T-cell (primary cell): ENCODE results near the gene FBLN2. TPM values are rescaled to one million over a fixed set of nuclear protein-coding genes. Genes with fewer than 3 reads are reported as not detected.

Experiments used
- total RNA-seq, 35 experiments: library from RNA in 6 of 35; stranded (reverse) in 6 of 35; fragments of 120-200 nt in 1 of 35; gene quantifications; one replicate each; pipeline versions ENCODE4 v1.2.1 to v1.2.4 and lab custom pipeline; 2013 to 2026

The FBLN2 gene
- total RNA-seq, 5 donors from 2014 or later (not counting 1 experiment from before 2014, with no cell fraction given), result 1.5 to 5.8 (median 2.8) TPM

Other genes with a start within 250 kb of the FBLN2 start
- 100 to 1,000 TPM; 117 to 148 (median 125) TPM for gene NUP210, start 128.8 kb upstream of the FBLN2 start, total RNA-seq
- gene HDAC11, start 68.8 kb upstream of the FBLN2 start, total RNA-seq, result 10 to 100 TPM in 1 of 5 donors, 1 to 10 TPM in 4; 5.9 to 10.4 (median 7.9) TPM